D341Med (cell line): ENCODE measurements around the gene TCEANC2.
A peak's percentile ranks its signal among the peaks of the same experiment; 100 is the strongest.
"Not testable (repeated sequence)": the region's sequence is repeated elsewhere in the genome, so short reads cannot be mapped to it uniquely, and the experiment has no call there.

Experiments
- DNase-seq: peaks from one replicate; pipeline ENCODE4 v3.0.0; 2012; ENCODE audit warnings: low spot score

The TCEANC2 gene

DNA sequence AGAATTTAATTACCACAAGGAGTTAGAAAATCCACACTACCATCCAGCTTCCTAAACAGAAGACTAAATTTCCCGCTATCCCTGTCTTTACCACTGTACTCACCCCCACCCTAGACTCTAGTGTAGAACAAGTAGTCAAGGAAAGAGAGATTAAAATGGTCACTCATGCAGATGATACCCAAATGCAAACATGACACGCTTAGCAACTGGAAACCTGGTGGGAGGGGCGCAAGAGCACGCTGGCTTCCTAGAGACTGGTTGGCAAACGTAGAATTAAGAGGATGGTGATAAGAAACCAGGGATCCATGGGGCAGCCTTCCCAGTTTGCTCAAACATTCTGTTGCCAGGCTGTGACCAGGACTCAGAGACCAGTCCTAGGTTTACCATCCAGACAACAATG, 25.6 kb upstream of the TCEANC2 start:
- DNase-seq: no peak

GRCh38 chr1:54028306-54029251, 24.8 kb upstream of the TCEANC2 start:
- no peak for DNase-seq

GRCh38 chr1:54037476-54037875, 15.9 kb upstream of the TCEANC2 start:
- DNase-seq: no peak

DNA sequence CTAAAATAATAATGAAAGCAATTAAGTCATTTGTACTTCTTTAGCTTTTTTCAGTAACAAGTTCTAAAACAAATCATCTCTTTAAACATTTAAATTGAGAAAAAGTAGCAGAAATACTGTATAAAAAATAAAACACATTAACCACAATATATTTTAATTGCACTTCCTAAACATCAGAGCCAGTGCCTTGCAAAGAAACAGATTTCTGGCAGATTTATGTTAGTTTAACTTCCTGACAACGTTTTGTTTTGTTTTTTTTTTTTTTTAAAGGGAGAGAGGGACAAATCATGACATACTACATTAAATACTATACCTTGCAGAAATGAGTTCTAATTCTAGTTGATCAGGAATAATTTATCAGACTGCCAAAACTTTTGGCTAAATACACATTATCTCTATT, 11.6 kb upstream of the TCEANC2 start:
- DNase-seq: no peak

GRCh38 chr1:54045496-54045895, 7.9 kb upstream of the TCEANC2 start:
- no peak for DNase-seq

- DNase-seq: no peak
Observed at GRCh38 chr1:54046671-54047383, 6.6 kb upstream of the TCEANC2 start.

GRCh38 chr1:54047384-54048305, 5.8 kb upstream of the TCEANC2 start:
- no peak for DNase-seq

GRCh38 chr1:54050435-54050834, 3.0 kb upstream of the TCEANC2 start:
- not testable (repeated sequence) for DNase-seq

DNA sequence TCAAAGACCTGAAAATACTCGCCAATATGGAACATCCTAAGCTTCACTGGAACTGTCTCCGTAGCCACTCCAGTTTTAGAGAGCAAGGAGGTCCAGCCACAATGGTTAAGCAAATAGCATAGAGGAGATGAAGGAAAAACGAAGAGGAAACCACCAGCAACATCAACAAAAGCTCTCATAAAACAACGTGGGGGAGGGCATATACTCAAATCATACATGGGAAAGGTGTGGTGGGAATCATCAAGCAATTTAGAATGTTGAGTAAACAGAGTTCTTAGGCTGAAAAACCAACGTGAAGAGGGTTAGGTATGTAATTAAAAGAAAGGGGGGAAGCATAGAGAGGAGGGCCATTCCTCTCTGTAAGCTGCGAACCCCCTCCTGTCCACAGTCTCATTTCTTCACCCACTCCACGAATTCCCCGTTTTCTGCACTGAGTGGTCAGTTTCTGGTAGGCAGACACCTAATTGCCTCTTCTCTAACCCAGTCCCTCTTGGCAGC, 1.4 kb upstream of the TCEANC2 start:
- DNase-seq: no peak

DNA sequence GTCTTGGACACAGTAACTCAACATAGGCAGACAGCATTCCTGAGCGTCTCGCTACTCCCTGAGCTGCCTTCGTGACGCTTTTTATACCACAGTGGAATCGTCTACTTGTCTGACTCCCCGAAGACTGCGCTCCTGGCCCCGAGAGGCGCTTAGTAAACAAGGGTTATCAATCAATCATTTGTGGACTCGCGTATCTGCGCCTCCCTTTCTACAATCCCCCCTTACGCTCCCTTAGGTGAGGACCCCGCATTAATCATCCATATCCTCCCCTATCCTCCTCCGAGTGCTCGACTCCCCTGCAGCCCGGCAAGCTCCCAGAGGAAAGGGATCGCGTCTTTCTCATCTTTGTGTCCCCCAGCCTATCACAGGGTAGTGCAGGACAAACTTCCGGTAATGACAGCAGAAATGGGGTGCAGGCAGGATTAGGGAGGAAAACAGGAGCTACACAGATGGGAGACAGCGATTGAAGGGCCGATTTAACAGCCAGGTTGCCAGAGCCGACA, 926 bp upstream of the TCEANC2 start:
- DNase-seq: peak; percentile 60

DNA sequence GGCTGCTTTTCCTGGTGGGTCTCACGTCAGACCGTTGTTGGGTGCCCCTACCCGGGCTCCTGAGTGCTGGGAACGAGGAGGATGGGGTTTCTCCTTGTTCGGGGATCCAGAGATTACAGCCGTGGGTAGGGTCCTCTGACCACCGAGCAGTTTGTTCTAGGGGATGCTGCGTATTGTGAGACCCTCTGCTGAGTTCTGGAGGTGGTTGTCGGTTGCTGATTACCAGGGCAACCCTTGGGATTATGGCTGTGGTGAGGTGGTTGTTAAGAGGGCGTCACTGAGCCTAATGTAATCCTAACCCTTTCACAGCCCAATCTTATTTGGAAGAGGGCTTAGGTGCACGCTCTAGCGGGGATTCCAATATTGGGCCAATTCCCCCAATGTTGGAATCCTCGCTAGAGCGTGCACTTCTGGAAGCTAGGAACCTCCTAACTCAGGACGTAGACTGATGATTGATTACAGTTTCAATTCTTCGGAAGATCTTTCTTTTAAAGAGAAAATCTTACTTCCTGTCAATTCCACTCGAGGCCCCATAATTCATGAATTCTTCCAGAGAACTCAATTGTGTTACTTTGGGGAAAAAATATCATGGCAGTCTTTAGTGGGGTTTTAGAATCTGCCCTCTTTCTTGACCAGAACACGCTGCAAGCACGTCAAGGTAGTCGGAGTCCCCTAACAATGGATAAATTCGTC, 483 bp downstream of the TCEANC2 start:
- peak; percentile 55 for DNase-seq

- no peak for DNase-seq
Observed at GRCh38 chr1:54054438-54054749, 986 bp downstream of the TCEANC2 start.

GRCh38 chr1:54064299-54064698, 10.9 kb downstream of the TCEANC2 start:
- no peak for DNase-seq

- DNase-seq: peak; percentile 76
Observed at GRCh38 chr1:54069791-54070170, 16.4 kb downstream of the TCEANC2 start.

- DNase-seq: peak; percentile 58
Observed at GRCh38 chr1:54070171-54070837, 16.9 kb downstream of the TCEANC2 start.

GRCh38 chr1:54077359-54077758, 24.0 kb downstream of the TCEANC2 start:
- DNase-seq: no peak

GRCh38 chr1:54080598-54081049, 27.2 kb downstream of the TCEANC2 start:
- no peak for DNase-seq

DNA sequence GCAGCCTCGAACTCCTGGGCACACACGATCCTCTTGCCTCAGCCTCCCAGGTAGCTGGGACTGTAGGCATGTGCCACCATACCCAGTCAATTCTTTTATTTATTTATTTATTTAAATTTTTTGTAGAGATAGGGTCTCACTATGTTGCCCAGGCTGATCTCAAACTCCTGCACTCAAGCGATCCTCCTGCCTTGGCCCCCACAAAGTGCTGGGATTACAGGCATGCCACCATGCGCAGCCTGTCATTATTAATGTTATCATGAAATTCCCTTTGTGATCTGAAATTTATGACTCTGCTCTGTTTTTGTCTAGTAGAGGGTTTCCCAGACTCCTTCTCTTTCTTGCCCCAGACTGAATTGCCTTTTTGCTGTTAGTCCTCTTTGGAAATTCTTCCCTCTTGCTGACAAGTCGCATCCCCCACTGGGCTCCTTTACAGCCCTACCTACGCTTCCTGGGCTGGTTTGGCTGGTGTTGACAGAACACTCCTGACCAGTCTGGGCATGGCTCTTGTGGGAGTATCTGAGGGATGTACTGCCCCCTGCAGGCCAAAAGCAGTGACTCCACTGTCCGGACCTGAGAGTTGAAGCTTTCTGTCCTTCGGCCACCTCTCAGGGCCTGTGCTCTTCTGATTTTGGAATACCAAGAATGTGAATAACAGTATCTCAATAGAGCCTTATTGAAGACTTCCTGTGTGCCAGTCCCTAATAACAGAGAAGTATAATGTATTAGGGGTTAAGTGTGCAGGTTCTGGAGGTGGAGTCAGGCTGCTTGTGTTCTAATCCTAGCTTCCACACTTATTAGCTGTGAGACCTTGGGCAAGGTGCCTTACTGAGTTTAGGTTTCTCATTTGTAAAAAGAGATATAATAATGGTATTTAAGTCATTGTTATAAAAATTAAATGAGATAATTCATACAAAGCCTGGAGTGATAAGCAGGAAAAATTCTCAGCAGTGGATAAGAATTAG, 28.2 kb downstream of the TCEANC2 start:
- peak; percentile 71 for DNase-seq

GRCh38 chr1:54084794-54085193, 31.4 kb downstream of the TCEANC2 start:
- no peak for DNase-seq
